GM06990 (cell line): Measurements from ENCODE around the gene ZNF236.

ENCODE experiments used
- DNase-seq: peaks from one replicate; pipeline ENCODE4 v3.0.0-alpha.2; 2011; ENCODE audit not compliant: insufficient read length; ENCODE audit errors: extremely low read depth
- H3K27me3 ChIP-seq: replicated peaks from 2 replicates; pipeline ENCODE4 v1.6.0; 2011; ENCODE audit warnings: low read length; ENCODE audit not compliant: control insufficient read depth, insufficient read depth
- H3K36me3 ChIP-seq: 2 replicates; pipeline ENCODE4 v1.5.1; 2011; ENCODE audit warnings: low read length; ENCODE audit not compliant: control insufficient read depth, insufficient read depth
- H3K4me3 ChIP-seq: replicated peaks from 2 replicates; pipeline ENCODE4 v1.5.1; 2011; ENCODE audit warnings: low read depth, mild to moderate bottlenecking, control low read depth, low read length
- TF ChIP-seq, protein P1 (sequence below): IDR thresholded peaks from 2 replicates; pipeline ENCODE4 v1.5.1; 2011; ENCODE audit warnings: low read length, control low read depth, mild to moderate bottlenecking, inconsistent platforms; ENCODE audit not compliant: insufficient read depth, poor library complexity, severe bottlenecking

The ZNF236 gene

DNA sequence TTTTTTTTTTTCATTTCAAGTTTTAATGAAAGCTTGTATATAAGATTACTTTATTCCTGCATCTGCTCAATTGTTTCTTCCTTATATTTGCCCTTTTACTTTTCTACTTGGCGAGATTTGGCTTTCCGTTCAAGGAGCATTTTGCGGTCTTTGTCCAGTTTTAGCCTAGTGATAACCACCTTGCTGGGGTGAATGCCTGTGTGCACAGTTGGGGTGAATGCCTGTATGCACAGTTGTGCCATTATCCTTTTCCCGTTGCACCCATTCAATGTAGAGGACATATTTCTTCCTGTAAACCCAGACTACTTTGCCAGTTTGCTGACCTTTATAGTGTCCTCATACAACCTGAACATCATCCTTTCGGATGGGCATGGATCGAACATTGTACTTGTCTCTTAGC lies 12.0 kb downstream of the ZNF236 start:
- H3K4me3 ChIP-seq: no peak overlapping the region
- H3K36me3 ChIP-seq: no peaks in the 10 kb centered on the region; the same call in 1 of the 2 replicates
- no peak for DNase-seq
- no peaks in the 10 kb centered on the region for H3K27me3 ChIP-seq
- TF ChIP-seq, protein P1, sequence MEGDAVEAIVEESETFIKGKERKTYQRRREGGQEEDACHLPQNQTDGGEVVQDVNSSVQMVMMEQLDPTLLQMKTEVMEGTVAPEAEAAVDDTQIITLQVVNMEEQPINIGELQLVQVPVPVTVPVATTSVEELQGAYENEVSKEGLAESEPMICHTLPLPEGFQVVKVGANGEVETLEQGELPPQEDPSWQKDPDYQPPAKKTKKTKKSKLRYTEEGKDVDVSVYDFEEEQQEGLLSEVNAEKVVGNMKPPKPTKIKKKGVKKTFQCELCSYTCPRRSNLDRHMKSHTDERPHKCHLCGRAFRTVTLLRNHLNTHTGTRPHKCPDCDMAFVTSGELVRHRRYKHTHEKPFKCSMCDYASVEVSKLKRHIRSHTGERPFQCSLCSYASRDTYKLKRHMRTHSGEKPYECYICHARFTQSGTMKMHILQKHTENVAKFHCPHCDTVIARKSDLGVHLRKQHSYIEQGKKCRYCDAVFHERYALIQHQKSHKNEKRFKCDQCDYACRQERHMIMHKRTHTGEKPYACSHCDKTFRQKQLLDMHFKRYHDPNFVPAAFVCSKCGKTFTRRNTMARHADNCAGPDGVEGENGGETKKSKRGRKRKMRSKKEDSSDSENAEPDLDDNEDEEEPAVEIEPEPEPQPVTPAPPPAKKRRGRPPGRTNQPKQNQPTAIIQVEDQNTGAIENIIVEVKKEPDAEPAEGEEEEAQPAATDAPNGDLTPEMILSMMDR: no peak

DNA sequence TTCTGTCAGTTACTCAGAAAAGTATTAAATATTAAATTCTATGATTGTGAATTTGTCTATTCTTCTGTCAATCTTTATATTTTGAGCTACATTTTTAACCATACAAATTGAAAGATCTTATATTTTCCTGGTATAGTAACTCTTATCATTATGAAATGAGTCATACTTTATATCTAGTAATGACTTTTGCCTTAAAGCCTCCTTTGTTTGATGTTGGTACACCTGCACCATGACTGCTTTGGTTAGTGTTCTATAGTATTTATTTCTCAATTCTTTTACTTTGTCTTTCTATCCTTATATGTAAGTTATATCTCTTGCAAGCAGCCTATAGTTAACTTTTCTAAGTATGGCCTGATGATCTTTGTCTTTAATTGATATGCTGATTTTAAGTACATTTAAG lies 13.0 kb downstream of the ZNF236 start:
- no peaks in the 10 kb centered on the region; the same call in 1 of the 2 replicates for H3K36me3 ChIP-seq
- TF ChIP-seq, protein P1: no peak
- no peaks in the 10 kb centered on the region for H3K27me3 ChIP-seq
- H3K4me3 ChIP-seq: no peak overlapping the region
- no peak for DNase-seq

DNA sequence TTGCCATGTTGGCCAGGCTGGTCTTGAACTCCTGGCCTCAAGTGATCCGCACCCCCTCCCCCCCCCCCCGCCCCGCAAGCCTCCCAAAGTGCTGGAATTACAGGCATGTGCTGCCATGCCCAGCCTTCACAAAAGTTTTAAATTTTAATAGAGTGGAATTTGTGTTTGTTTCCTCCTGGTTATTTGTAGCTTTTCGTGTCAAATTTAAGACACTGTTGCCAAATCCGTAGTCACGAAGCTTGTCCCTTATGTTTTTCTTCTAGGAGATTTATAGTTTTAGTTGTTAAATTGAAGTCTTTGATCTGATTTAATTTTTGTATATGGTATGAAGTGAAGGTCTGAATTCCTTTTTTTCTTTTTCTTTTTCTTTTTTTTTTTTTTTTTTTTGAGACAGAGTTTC lies 14.7 kb downstream of the ZNF236 start:
- Histone ChIP-seq H3K27me3 (no peaks in the 10 kb centered on the region), H3K36me3 (no peaks in the 10 kb centered on the region; the same call in 1 of the 2 replicates), H3K4me3 (no peak overlapping the region)
- TF ChIP-seq, protein P1: no peak
- DNase-seq: no peak

DNA sequence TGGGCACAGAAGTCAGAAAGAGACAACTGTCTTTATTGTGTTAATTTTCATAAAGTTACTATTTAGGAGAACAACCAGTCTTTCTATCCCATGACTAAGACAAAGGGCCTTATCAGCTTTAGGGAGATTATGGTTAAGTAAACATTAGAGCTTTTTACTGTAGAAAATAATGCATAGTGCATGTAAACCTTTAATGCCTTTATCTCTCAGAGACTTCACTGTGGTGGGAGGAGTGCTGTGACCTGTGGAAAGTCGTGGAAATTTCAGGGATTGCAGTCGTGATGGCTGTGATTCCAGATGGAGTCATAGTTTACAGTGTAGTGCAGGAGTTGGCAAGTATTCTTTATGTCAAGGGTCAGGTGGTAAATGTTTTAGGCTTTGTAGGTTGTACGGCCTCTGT lies 15.8 kb downstream of the ZNF236 start:
- Histone ChIP-seq H3K4me3 (no peak overlapping the region), H3K36me3 (no peaks in the 10 kb centered on the region; the same call in 1 of the 2 replicates), H3K27me3 (no peaks in the 10 kb centered on the region)
- TF ChIP-seq, protein P1: no peak
- no peak for DNase-seq

DNA sequence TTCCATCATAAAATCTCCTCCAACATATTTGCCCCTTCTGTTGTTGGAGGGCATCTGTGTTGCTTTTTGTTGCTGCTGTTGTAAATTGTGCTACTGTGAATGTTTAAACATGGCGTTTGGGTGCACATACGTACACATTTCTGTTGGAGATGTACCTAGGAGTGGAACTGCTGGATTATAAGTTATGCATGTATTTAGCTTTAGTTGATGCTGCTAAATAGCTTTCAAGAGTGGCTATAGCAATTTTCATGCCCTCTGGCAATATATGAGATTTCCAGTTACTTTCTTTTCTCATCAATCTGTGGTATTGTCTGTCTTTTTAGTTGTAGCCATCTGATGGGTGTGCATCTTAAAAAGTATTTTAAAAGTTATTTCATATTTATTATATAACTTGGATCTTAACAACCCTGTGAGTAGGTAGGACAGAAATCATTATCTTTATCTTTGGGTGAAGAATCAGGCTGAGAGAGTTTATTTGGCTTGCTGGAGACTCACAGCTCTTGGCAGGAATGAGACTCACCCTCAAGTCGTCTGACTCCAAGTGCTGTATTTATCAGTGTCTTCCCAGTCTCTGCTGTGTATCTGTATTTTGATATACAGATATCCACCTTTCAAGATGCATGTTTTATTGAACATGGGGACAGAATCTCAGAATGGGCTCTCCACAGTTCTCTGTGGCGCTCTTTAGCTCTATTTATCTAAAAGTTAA lies 16.9 kb downstream of the ZNF236 start:
- Histone ChIP-seq H3K27me3 (no peaks in the 10 kb centered on the region), H3K36me3 (no peaks in the 10 kb centered on the region; the same call in 1 of the 2 replicates), H3K4me3 (no peak overlapping the region)
- no peak for DNase-seq
- TF ChIP-seq, protein P1: no peak
